ENCODE measurements around the gene PRKAG2.
A peak's percentile ranks its signal among the peaks of the same experiment; 100 is the strongest.

The PRKAG2 gene

GRCh38 chr7:151621961-151622360 is 255.0 kb downstream of the PRKAG2 start:
- no peak overlapping the region for H4K8ac ChIP-seq (ENCODE audit: low read depth, low read length)
- no peak overlapping the region for H3K4me2 ChIP-seq (ENCODE audit: insufficient read depth, low read length, poor library complexity, severe bottlenecking)
- no peak for DNase-seq (ENCODE audit: low spot score)
- no peaks in the 10 kb centered on the region for H3K27me3 ChIP-seq (ENCODE audit: control insufficient read depth in 3 of 3, insufficient read depth in 3 of 3, low read depth in 1 of 3, low read length in 3 of 3)
- no peak overlapping the region for H3K9ac ChIP-seq (ENCODE audit: low read depth, low read length, poor library complexity)
- H3K23ac ChIP-seq (ENCODE audit: low read depth, low read length, poor library complexity), result no peak overlapping the region
- no peaks in the 10 kb centered on the region for H3K4me1 ChIP-seq (ENCODE audit: control insufficient read depth in 2 of 2, insufficient read depth in 1 of 2, low read depth in 1 of 2, low read length in 2 of 2)
- H3K14ac ChIP-seq (ENCODE audit: low read length), result no peak overlapping the region
- H2BK5ac ChIP-seq (ENCODE audit: low read length), result no peak overlapping the region
- H2BK15ac ChIP-seq (ENCODE audit: low read length), result no peak overlapping the region
- no peak overlapping the region for H4K91ac ChIP-seq (ENCODE audit: low read depth, low read length, poor library complexity)
- H3K18ac ChIP-seq (ENCODE audit: low read length), result no peak overlapping the region
- H3K27ac ChIP-seq (replicated peaks; ENCODE audit: low read length), result no peak overlapping the region
- H3K4me3 ChIP-seq (ENCODE audit: low read length in 2 of 2), result no peak overlapping the region
- H2AK5ac ChIP-seq (ENCODE audit: low read depth, low read length), result no peak overlapping the region
- no peak overlapping the region for H2AFZ ChIP-seq (ENCODE audit: low read length)
- H3K9me3 ChIP-seq (replicated peaks in 1 of 2; ENCODE audit: control insufficient read depth in 2 of 2, insufficient read depth in 1 of 2, low read depth in 1 of 2, low read length in 2 of 2), result no peaks in the 10 kb centered on the region
- no peak overlapping the region for H2BK12ac ChIP-seq (ENCODE audit: low read length)
- no CpG with 5 or more reads among the region's 5 CpGs for WGBS, 2 donors (ENCODE audit: extremely low coverage in 2 of 2, insufficient read length in 2 of 2, insufficient replicate concordance in 1 of 2)
- H3K79me1 ChIP-seq (ENCODE audit: low read depth, low read length), result no peaks in the 10 kb centered on the region
- H2BK120ac ChIP-seq (ENCODE audit: low read depth, low read length), result no peak overlapping the region
- no peak overlapping the region for H3K4ac ChIP-seq (ENCODE audit: low read length)
- no peaks in the 10 kb centered on the region for H3K36me3 ChIP-seq (replicated peaks in 1 of 2; ENCODE audit: control insufficient read depth in 2 of 2, insufficient read depth in 2 of 2, low read length in 2 of 2)

GRCh38 chr7:151616443-151617213 is 260.3 kb downstream of the PRKAG2 start:
- DNase-seq (ENCODE audit: low spot score), result no peak
- no peak overlapping the region for H3K4me2 ChIP-seq (ENCODE audit: insufficient read depth, low read length, poor library complexity, severe bottlenecking)
- no CpG with 5 or more reads among the region's 19 CpGs for WGBS, 2 donors (ENCODE audit: extremely low coverage in 2 of 2, insufficient read length in 2 of 2, insufficient replicate concordance in 1 of 2)

GRCh38 chr7:151615784-151616183 is 261.1 kb downstream of the PRKAG2 start:
- Histone ChIP-seq H3K4me3 (ENCODE audit: low read length in 2 of 2) (peak overlapping the region in 1 of 2 donors; percentile 57), H3K27me3 (ENCODE audit: control insufficient read depth in 3 of 3, insufficient read depth in 3 of 3, low read depth in 1 of 3, low read length in 3 of 3) (no peaks in the 10 kb centered on the region), H3K4ac (ENCODE audit: low read length) (no peak overlapping the region), H2BK120ac (ENCODE audit: low read depth, low read length) (no peak overlapping the region), H3K79me1 (ENCODE audit: low read depth, low read length) (no peaks in the 10 kb centered on the region), H3K18ac (ENCODE audit: low read length) (no peak overlapping the region), H4K8ac (ENCODE audit: low read depth, low read length) (no peak overlapping the region), H3K4me2 (ENCODE audit: insufficient read depth, low read length, poor library complexity, severe bottlenecking) (no peak overlapping the region), H2AFZ (ENCODE audit: low read length) (no peak overlapping the region), H3K23ac (ENCODE audit: low read depth, low read length, poor library complexity) (no peak overlapping the region), H3K9ac (ENCODE audit: low read depth, low read length, poor library complexity) (no peak overlapping the region), H2BK5ac (ENCODE audit: low read length) (no peak overlapping the region), H3K27ac (replicated peaks; ENCODE audit: low read length) (no peak overlapping the region), H3K9me3 (replicated peaks in 1 of 2; ENCODE audit: control insufficient read depth in 2 of 2, insufficient read depth in 1 of 2, low read depth in 1 of 2, low read length in 2 of 2) (no peaks in the 10 kb centered on the region), H3K36me3 (replicated peaks in 1 of 2; ENCODE audit: control insufficient read depth in 2 of 2, insufficient read depth in 2 of 2, low read length in 2 of 2) (no peaks in the 10 kb centered on the region), H3K14ac (ENCODE audit: low read length) (no peak overlapping the region), H2BK15ac (ENCODE audit: low read length) (no peak overlapping the region), H4K91ac (ENCODE audit: low read depth, low read length, poor library complexity) (no peak overlapping the region), H3K4me1 (ENCODE audit: control insufficient read depth in 2 of 2, insufficient read depth in 1 of 2, low read depth in 1 of 2, low read length in 2 of 2) (no peaks in the 10 kb centered on the region), H2AK5ac (ENCODE audit: low read depth, low read length) (no peak overlapping the region), H2BK12ac (ENCODE audit: low read length) (no peak overlapping the region)
- DNase-seq (ENCODE audit: low spot score), result no peak
- no CpG with 5 or more reads among the region's 4 CpGs for WGBS, 2 donors (ENCODE audit: extremely low coverage in 2 of 2, insufficient read length in 2 of 2, insufficient replicate concordance in 1 of 2)

More at GRCh38 chr7:151616443-151617213, 260.3 kb downstream of the PRKAG2 start:
- Histone ChIP-seq H2BK15ac (ENCODE audit: low read length) (no peak overlapping the region), H3K4me3 (ENCODE audit: low read length in 2 of 2) (no peak overlapping the region), H3K27me3 (ENCODE audit: control insufficient read depth in 3 of 3, insufficient read depth in 3 of 3, low read depth in 1 of 3, low read length in 3 of 3) (no peaks in the 10 kb centered on the region), H3K14ac (ENCODE audit: low read length) (peak overlapping the region; percentile 42), H3K9ac (ENCODE audit: low read depth, low read length, poor library complexity) (no peak overlapping the region), H3K4ac (ENCODE audit: low read length) (no peak overlapping the region), H2BK120ac (ENCODE audit: low read depth, low read length) (no peak overlapping the region), H2AFZ (ENCODE audit: low read length) (no peak overlapping the region), H3K27ac (replicated peaks; ENCODE audit: low read length) (no peak overlapping the region), H2BK12ac (ENCODE audit: low read length) (no peak overlapping the region), H3K18ac (ENCODE audit: low read length) (peak overlapping the region; percentile 21), H3K23ac (ENCODE audit: low read depth, low read length, poor library complexity) (no peak overlapping the region), H3K36me3 (replicated peaks in 1 of 2; ENCODE audit: control insufficient read depth in 2 of 2, insufficient read depth in 2 of 2, low read length in 2 of 2) (no peaks in the 10 kb centered on the region), H4K8ac (ENCODE audit: low read depth, low read length) (no peak overlapping the region), H3K79me1 (ENCODE audit: low read depth, low read length) (no peaks in the 10 kb centered on the region), H2BK5ac (ENCODE audit: low read length) (no peak overlapping the region), H3K4me1 (ENCODE audit: control insufficient read depth in 2 of 2, insufficient read depth in 1 of 2, low read depth in 1 of 2, low read length in 2 of 2) (no peaks in the 10 kb centered on the region), H4K91ac (ENCODE audit: low read depth, low read length, poor library complexity) (no peak overlapping the region), H3K9me3 (replicated peaks in 1 of 2; ENCODE audit: control insufficient read depth in 2 of 2, insufficient read depth in 1 of 2, low read depth in 1 of 2, low read length in 2 of 2) (no peaks in the 10 kb centered on the region), H2AK5ac (ENCODE audit: low read depth, low read length) (no peak overlapping the region)

GRCh38 chr7:151615058-151615457 is 261.9 kb downstream of the PRKAG2 start:
- H4K91ac ChIP-seq (ENCODE audit: low read depth, low read length, poor library complexity), result no peak overlapping the region
- no CpG with 5 or more reads among the region's 3 CpGs for WGBS, 2 donors (ENCODE audit: extremely low coverage in 2 of 2, insufficient read length in 2 of 2, insufficient replicate concordance in 1 of 2)
- peak overlapping the region; percentile 16 for H3K23ac ChIP-seq (ENCODE audit: low read depth, low read length, poor library complexity)
- no peak overlapping the region for H2BK5ac ChIP-seq (ENCODE audit: low read length)
- DNase-seq (ENCODE audit: low spot score), result no peak
- H3K9me3 ChIP-seq (replicated peaks in 1 of 2; ENCODE audit: control insufficient read depth in 2 of 2, insufficient read depth in 1 of 2, low read depth in 1 of 2, low read length in 2 of 2), result no peaks in the 10 kb centered on the region
- H3K27ac ChIP-seq (replicated peaks; ENCODE audit: low read length), result no peak overlapping the region
- H3K4me2 ChIP-seq (ENCODE audit: insufficient read depth, low read length, poor library complexity, severe bottlenecking), result no peak overlapping the region
- no peak overlapping the region for H2AFZ ChIP-seq (ENCODE audit: low read length)
- no peak overlapping the region for H3K18ac ChIP-seq (ENCODE audit: low read length)
- no peaks in the 10 kb centered on the region for H3K36me3 ChIP-seq (replicated peaks in 1 of 2; ENCODE audit: control insufficient read depth in 2 of 2, insufficient read depth in 2 of 2, low read length in 2 of 2)
- no peak overlapping the region for H3K4me3 ChIP-seq (ENCODE audit: low read length in 2 of 2)
- H3K4me1 ChIP-seq (ENCODE audit: control insufficient read depth in 2 of 2, insufficient read depth in 1 of 2, low read depth in 1 of 2, low read length in 2 of 2), result no peaks in the 10 kb centered on the region
- H2BK120ac ChIP-seq (ENCODE audit: low read depth, low read length), result no peak overlapping the region
- no peak overlapping the region for H3K14ac ChIP-seq (ENCODE audit: low read length)
- no peak overlapping the region for H3K9ac ChIP-seq (ENCODE audit: low read depth, low read length, poor library complexity)
- H3K27me3 ChIP-seq (ENCODE audit: control insufficient read depth in 3 of 3, insufficient read depth in 3 of 3, low read depth in 1 of 3, low read length in 3 of 3), result no peaks in the 10 kb centered on the region
- no peak overlapping the region for H3K4ac ChIP-seq (ENCODE audit: low read length)
- H2AK5ac ChIP-seq (ENCODE audit: low read depth, low read length), result no peak overlapping the region
- no peak overlapping the region for H4K8ac ChIP-seq (ENCODE audit: low read depth, low read length)
- no peak overlapping the region for H2BK12ac ChIP-seq (ENCODE audit: low read length)
- no peak overlapping the region for H2BK15ac ChIP-seq (ENCODE audit: low read length)
- no peaks in the 10 kb centered on the region for H3K79me1 ChIP-seq (ENCODE audit: low read depth, low read length)
